ENCODE results near the gene BTBD19.
A peak's percentile ranks its signal among the peaks of the same experiment; 100 is the strongest.
"Not testable (repeated sequence)": the region's sequence is repeated elsewhere in the genome, so short reads cannot be mapped to it uniquely, and the experiment has no call there.

Gene BTBD19

GRCh38 chr1:44801491-44802305 lies 6.6 kb upstream of the BTBD19 start:
- Mint-ChIP-seq H3K4me1 (ENCODE audit: low read depth) (peaks cover 41% of the 10 kb centered on the region), H3K9me3 (ENCODE audit: low read depth) (no peaks in the 10 kb centered on the region), H3K27me3 (no peaks in the 10 kb centered on the region), H3K36me3 (peaks cover 14% of the 10 kb centered on the region), H3K27ac (peak overlapping the region; percentile 88), H3K4me3 (peak overlapping the region; percentile 97)

GRCh38 chr1:44802306-44803061 lies 5.8 kb upstream of the BTBD19 start:
- Mint-ChIP-seq H3K27me3 (no peaks in the 10 kb centered on the region), H3K36me3 (peaks cover 14% of the 10 kb centered on the region), H3K9me3 (ENCODE audit: low read depth) (no peaks in the 10 kb centered on the region), H3K4me3 (peak overlapping the region; percentile 97), H3K27ac (peak overlapping the region; percentile 88), H3K4me1 (ENCODE audit: low read depth) (peaks cover 49% of the 10 kb centered on the region)

- peaks cover 54% of the 10 kb centered on the region for H3K4me1 Mint-ChIP-seq (ENCODE audit: low read depth)
- no peaks in the 10 kb centered on the region for H3K9me3 Mint-ChIP-seq (ENCODE audit: low read depth)
- peak overlapping the region; percentile 81 for H3K27ac Mint-ChIP-seq
- peak overlapping the region; percentile 97 for H3K4me3 Mint-ChIP-seq
- no peaks in the 10 kb centered on the region for H3K27me3 Mint-ChIP-seq
- H3K36me3 Mint-ChIP-seq = peaks cover 14% of the 10 kb centered on the region
Observed at GRCh38 chr1:44803062-44803311, 5.3 kb upstream of the BTBD19 start.

- peak overlapping the region; percentile 97 for H3K4me3 Mint-ChIP-seq
- H3K27me3 Mint-ChIP-seq = no peaks in the 10 kb centered on the region
- peaks cover 14% of the 10 kb centered on the region for H3K36me3 Mint-ChIP-seq
- H3K9me3 Mint-ChIP-seq (ENCODE audit: low read depth) = no peaks in the 10 kb centered on the region
- H3K27ac Mint-ChIP-seq = peak overlapping the region; percentile 90
- H3K4me1 Mint-ChIP-seq (ENCODE audit: low read depth) = peaks cover 58% of the 10 kb centered on the region
Observed at GRCh38 chr1:44803312-44804095, 4.8 kb upstream of the BTBD19 start.

GRCh38 chr1:44805311-44806024 lies 2.9 kb upstream of the BTBD19 start:
- H3K27ac Mint-ChIP-seq = peak overlapping the region; percentile 90
- no peaks in the 10 kb centered on the region for H3K9me3 Mint-ChIP-seq (ENCODE audit: low read depth)
- peaks cover 17% of the 10 kb centered on the region for H3K36me3 Mint-ChIP-seq
- peaks cover 72% of the 10 kb centered on the region for H3K4me1 Mint-ChIP-seq (ENCODE audit: low read depth)
- H3K27me3 Mint-ChIP-seq = no peaks in the 10 kb centered on the region
- H3K4me3 Mint-ChIP-seq = peak overlapping the region; percentile 97

GRCh38 chr1:44806025-44806703 lies 2.2 kb upstream of the BTBD19 start:
- peaks cover 79% of the 10 kb centered on the region for H3K4me1 Mint-ChIP-seq (ENCODE audit: low read depth)
- H3K36me3 Mint-ChIP-seq = peaks cover 15% of the 10 kb centered on the region
- H3K27ac Mint-ChIP-seq = peak overlapping the region; percentile 98
- no peaks in the 10 kb centered on the region for H3K9me3 Mint-ChIP-seq (ENCODE audit: low read depth)
- H3K27me3 Mint-ChIP-seq = no peaks in the 10 kb centered on the region
- peak overlapping the region; percentile 82 for H3K4me3 Mint-ChIP-seq

- Mint-ChIP-seq H3K36me3 (peaks cover 13% of the 10 kb centered on the region), H3K27ac (peak within 1 kb of the TSS; percentile 98), H3K4me1 (ENCODE audit: low read depth) (peaks cover 84% of the 10 kb centered on the region), H3K4me3 (peak within 1 kb of the TSS; percentile 82), H3K9me3 (ENCODE audit: low read depth) (no peaks in the 10 kb centered on the region), H3K27me3 (no peaks in the 10 kb centered on the region)
Observed at GRCh38 chr1:44806704-44807363, 1.5 kb upstream of the BTBD19 start, which contains the start of gene DYNLT4. Gene DYNLT4 (minus strand): TSS chr1:44807351. CDS start chr1:44806668, 683 bp downstream.

- peak overlapping the region; percentile 82 for H3K4me3 Mint-ChIP-seq
- no peaks in the 10 kb centered on the region for H3K9me3 Mint-ChIP-seq (ENCODE audit: low read depth)
- H3K27ac Mint-ChIP-seq = peak overlapping the region; percentile 98
- no peaks in the 10 kb centered on the region for H3K27me3 Mint-ChIP-seq
- peaks cover 83% of the 10 kb centered on the region for H3K4me1 Mint-ChIP-seq (ENCODE audit: low read depth)
- peaks cover 9% of the 10 kb centered on the region for H3K36me3 Mint-ChIP-seq
Observed at GRCh38 chr1:44807364-44808062, 810 bp upstream of the BTBD19 start.

GRCh38 chr1:44808938-44809917 lies 905 bp downstream of the BTBD19 start:
- H3K9me3 Mint-ChIP-seq (ENCODE audit: low read depth) = no peaks in the 10 kb centered on the region
- peak overlapping the region; percentile 82 for H3K4me3 Mint-ChIP-seq
- no peaks in the 10 kb centered on the region for H3K27me3 Mint-ChIP-seq
- peaks cover 74% of the 10 kb centered on the region for H3K4me1 Mint-ChIP-seq (ENCODE audit: low read depth)
- peak overlapping the region; percentile 98 for H3K27ac Mint-ChIP-seq
- H3K36me3 Mint-ChIP-seq = peaks cover 5% of the 10 kb centered on the region

- H3K9me3 Mint-ChIP-seq (ENCODE audit: low read depth) = no peaks in the 10 kb centered on the region
- peaks cover 6% of the 10 kb centered on the region for H3K36me3 Mint-ChIP-seq
- peak overlapping the region; percentile 98 for H3K27ac Mint-ChIP-seq
- H3K4me3 Mint-ChIP-seq = peak overlapping the region; percentile 82
- H3K4me1 Mint-ChIP-seq (ENCODE audit: low read depth) = peaks cover 76% of the 10 kb centered on the region
- H3K27me3 Mint-ChIP-seq = no peaks in the 10 kb centered on the region
Observed at GRCh38 chr1:44810101-44810761, 1.9 kb downstream of the BTBD19 start.

- H3K27ac Mint-ChIP-seq = peak overlapping the region; percentile 98
- H3K9me3 Mint-ChIP-seq (ENCODE audit: low read depth); H3K36me3 Mint-ChIP-seq; H3K27me3 Mint-ChIP-seq: not testable (repeated sequence)
- peaks cover 73% of the 10 kb centered on the region for H3K4me1 Mint-ChIP-seq (ENCODE audit: low read depth)
- H3K4me3 Mint-ChIP-seq = peak overlapping the region; percentile 68
Observed at GRCh38 chr1:44810762-44811105, 2.4 kb downstream of the BTBD19 start.

- H3K27ac Mint-ChIP-seq = peak overlapping the region; percentile 98
- peaks cover 6% of the 10 kb centered on the region for H3K36me3 Mint-ChIP-seq
- no peaks in the 10 kb centered on the region for H3K27me3 Mint-ChIP-seq
- peak overlapping the region; percentile 68 for H3K4me3 Mint-ChIP-seq
- peaks cover 71% of the 10 kb centered on the region for H3K4me1 Mint-ChIP-seq (ENCODE audit: low read depth)
- no peaks in the 10 kb centered on the region for H3K9me3 Mint-ChIP-seq (ENCODE audit: low read depth)
Observed at GRCh38 chr1:44811234-44811633, 2.9 kb downstream of the BTBD19 start.

All from activated naive CD8-positive, alpha-beta T cell (primary cell).